IMR-90 (cell line): ENCODE results near the gene ZNF446.

ENCODE experiments used
- CEBPB ChIP-seq: IDR thresholded peaks from 2 replicates; pipeline ENCODE4 v1.6.1; 2012; ENCODE audit warnings: low read depth, low read length, improper control_type of control experiment
- CHD1 ChIP-seq: IDR thresholded peaks from 2 replicates; pipeline ENCODE4 v1.6.1; 2012; ENCODE audit warnings: low read depth, low read length, improper control_type of control experiment
- CTCF ChIP-seq: conservative IDR thresholded peaks from 2 replicates; pipeline ENCODE4 v1.5.1; 2012; ENCODE audit warnings: mild to moderate bottlenecking, low read depth, low read length, improper control_type of control experiment
- MAFK ChIP-seq: IDR thresholded peaks from 2 replicates; pipeline ENCODE4 v1.6.1; 2012; ENCODE audit warnings: low read depth, low read length, improper control_type of control experiment
- MAZ ChIP-seq: IDR thresholded peaks from 2 replicates; pipeline ENCODE4 v1.6.1; 2012; ENCODE audit warnings: low read depth, mild to moderate bottlenecking, low read length, improper control_type of control experiment, moderate library complexity, borderline replicate concordance
- POLR2A ChIP-seq: IDR thresholded peaks from 2 replicates; pipeline ENCODE4 v1.6.1; 2012; ENCODE audit warnings: mild to moderate bottlenecking, low read depth, low read length
- RFX5 ChIP-seq: IDR thresholded peaks from 2 replicates; pipeline ENCODE4 v1.8.0; 2012; ENCODE audit warnings: low read depth, mild to moderate bottlenecking, low read length, moderate library complexity
- SMC3 ChIP-seq: fragments of 150-350 bp; IDR thresholded peaks from 2 replicates; pipeline ENCODE4 v1.6.1; 2016; ENCODE audit warnings: low read depth, mild to moderate bottlenecking, antibody characterized with exemption, low read length, moderate library complexity
- USF2 ChIP-seq: fragments of 150-350 bp; IDR thresholded peaks from 2 replicates; pipeline ENCODE4 v1.6.1; 2017; ENCODE audit warnings: mild to moderate bottlenecking, antibody characterized with exemption, low read length, low read depth

- TF ChIP-seq POLR2A (no peak), CHD1 (no peak), CTCF (no peak), RFX5 (no peak), SMC3 (no peak), MAZ (no peak), CEBPB (no peak), MAFK (no peak), USF2 (no peak)
Measured at GRCh38 chr19:58440556-58440955, 35.6 kb upstream of the ZNF446 start.
